ENCODE results near the gene GNL3. TPM values are rescaled to one million over a fixed set of nuclear protein-coding genes. Genes with fewer than 3 reads are reported as not detected.

The GNL3 gene
- total RNA-seq (2022; extraction: Qiagen RNA extraction; ENCODE audit: low read depth), result 81.3 to 199 TPM (median 94.2 TPM) in 5 replicates

GRCh38 chr3:52685709-52686691 is at the start of gene GNL3, which contains the start of gene PBRM1:
TSS of gene GNL3 (plus strand) at chr3:52686032. CDS start at chr3:52686093, 61 bp downstream.
TSS of gene PBRM1 (minus strand) at chr3:52685913.

DNA sequence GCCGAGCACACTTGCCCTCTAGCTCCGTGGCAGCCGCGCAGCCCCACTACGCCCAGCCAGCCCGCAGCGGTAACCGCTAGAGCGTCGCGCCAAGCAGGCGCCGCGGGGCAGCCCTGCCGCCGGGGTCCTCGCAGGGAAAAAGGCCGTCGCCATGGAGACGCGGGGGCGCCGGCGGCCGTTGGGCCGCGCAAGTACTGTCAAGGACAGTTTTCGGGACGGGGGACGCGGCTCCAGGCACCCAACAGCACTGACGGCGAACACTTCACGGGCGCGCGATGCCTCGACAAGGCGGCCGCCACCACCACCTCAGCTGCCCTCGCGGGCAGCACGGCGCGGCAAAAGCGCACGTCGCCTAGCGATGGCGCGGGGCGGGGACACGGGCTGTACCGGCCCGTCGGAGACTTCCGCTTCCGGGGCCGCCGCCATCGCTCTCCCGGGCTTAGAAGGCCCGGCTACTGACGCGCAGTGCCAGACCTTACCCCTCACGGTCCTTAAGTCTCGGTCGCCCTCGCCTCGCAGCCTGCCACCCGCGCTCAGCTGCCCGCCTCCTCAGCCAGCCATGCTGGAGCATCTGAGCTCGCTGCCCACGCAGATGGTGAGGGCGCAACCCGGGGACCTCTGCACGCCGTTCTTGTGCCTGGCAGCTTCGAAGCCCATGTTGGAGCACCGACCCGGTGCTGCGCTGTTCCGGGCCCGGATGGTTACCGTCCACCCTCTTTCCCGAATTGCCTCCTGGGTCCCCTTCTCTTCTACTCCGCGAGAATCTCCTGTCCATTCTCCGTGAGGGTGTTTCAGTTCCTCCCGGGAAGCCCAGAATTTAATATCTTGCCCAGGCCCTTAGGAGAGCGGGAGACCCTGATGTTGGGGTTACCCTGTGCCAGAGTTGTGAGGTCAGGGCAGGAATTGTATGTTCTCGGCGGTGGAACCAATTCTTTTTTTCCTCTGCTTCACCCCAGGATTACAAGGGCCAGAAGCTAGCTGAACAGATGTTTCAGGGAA is 20.2 kb downstream of the GNL3 start, which contains the start of the genes GLT8D1 and SPCS1:
GLT8D1 (minus strand) TSS at position 104 of the 999 bp plus-strand sequence. CDS start 5,331 bp downstream, outside the sequence.
SPCS1 (plus strand) TSS at position 419 of the 999 bp plus-strand sequence; CDS start at position 560, 141 bp downstream.

Other genes with a start within 250 kb of the GNL3 start
- 0.07 to 0.15 TPM (median 0.12 TPM) in 5 replicates for gene SEMA3G, start 240.9 kb upstream of the GNL3 start, total RNA-seq (2022; extraction: Qiagen RNA extraction; ENCODE audit: low read depth)
- gene TNNC1, start 232.0 kb upstream of the GNL3 start, total RNA-seq (2022; extraction: Qiagen RNA extraction; ENCODE audit: low read depth), result 0.87 to 2.3 TPM (median 1.2 TPM) in 5 replicates
- gene NISCH, start 230.4 kb upstream of the GNL3 start, total RNA-seq (2022; extraction: Qiagen RNA extraction; ENCODE audit: low read depth), result 10.9 to 17.3 TPM (median 14.4 TPM) in 5 replicates
- 0.09 to 0.14 TPM in 2 of 5 replicates, not detected in the others for gene STAB1, start 190.7 kb upstream of the GNL3 start, total RNA-seq (2022; extraction: Qiagen RNA extraction; ENCODE audit: low read depth)
- gene NT5DC2, start 152.2 kb upstream of the GNL3 start, total RNA-seq (2022; extraction: Qiagen RNA extraction; ENCODE audit: low read depth), result 70.6 to 110 TPM (median 101 TPM) in 5 replicates
- gene UQCC5, start 149.4 kb upstream of the GNL3 start, total RNA-seq (2022; extraction: Qiagen RNA extraction; ENCODE audit: low read depth), result 43.4 to 69.8 TPM (median 59.8 TPM) in 5 replicates
- gene PBRM1, start 119 bp upstream of the GNL3 start, total RNA-seq (2022; extraction: Qiagen RNA extraction; ENCODE audit: low read depth), result 10.7 to 17.2 TPM (median 14.0 TPM) in 5 replicates
- gene GLT8D1, start 19.8 kb downstream of the GNL3 start, total RNA-seq (2022; extraction: Qiagen RNA extraction; ENCODE audit: low read depth), result 34.7 to 41.4 TPM (median 39.2 TPM) in 5 replicates
- 142 to 178 TPM (median 160 TPM) in 5 replicates for gene SPCS1, start 20.1 kb downstream of the GNL3 start, total RNA-seq (2022; extraction: Qiagen RNA extraction; ENCODE audit: low read depth)
- gene NEK4, start 84.9 kb downstream of the GNL3 start, total RNA-seq (2022; extraction: Qiagen RNA extraction; ENCODE audit: low read depth), result 11.5 to 14.3 TPM (median 12.9 TPM) in 5 replicates
- not detected in 5 replicates for gene ITIH1, start 91.6 kb downstream of the GNL3 start, total RNA-seq (2022; extraction: Qiagen RNA extraction; ENCODE audit: low read depth)
- not detected in 5 replicates for gene ITIH3, start 108.8 kb downstream of the GNL3 start, total RNA-seq (2022; extraction: Qiagen RNA extraction; ENCODE audit: low read depth)
- 0.32 to 1.6 TPM (median 0.51 TPM) in 5 replicates for gene ITIH4, start 144.6 kb downstream of the GNL3 start, total RNA-seq (2022; extraction: Qiagen RNA extraction; ENCODE audit: low read depth)
- gene MUSTN1, start 149.0 kb downstream of the GNL3 start, total RNA-seq (2022; extraction: Qiagen RNA extraction; ENCODE audit: low read depth), result 0.44 TPM in 1 of 5 replicates, not detected in the others
- gene STIMATE, start 211.5 kb downstream of the GNL3 start, total RNA-seq (2022; extraction: Qiagen RNA extraction; ENCODE audit: low read depth), result 5.5 to 10.8 TPM (median 8.0 TPM) in 5 replicates